GM10847 (cell line): ENCODE results near the gene SOCS4.

Source experiments
- POLR2A ChIP-seq: IDR thresholded peaks from 2 replicates; pipeline ENCODE4 v1.6.1; 2011; ENCODE audit not compliant: insufficient read length; ENCODE audit errors: extremely low read depth

Gene SOCS4

GRCh38 chr14:55026793-55027561, at the start of gene SOCS4, which contains the start of gene WDHD1:
SOCS4 (plus strand) TSS chr14:55027236; CDS start chr14:55043042, 15,806 bp downstream.
WDHD1 (minus strand) TSS chr14:55027099; CDS start chr14:55026787, 312 bp downstream.
- TF ChIP-seq POLR2A, result peak; percentile 78

- TF ChIP-seq POLR2A, result no peak
Measured at GRCh38 chr14:54979039-54979438, 48.0 kb upstream of the SOCS4 start.

GRCh38 chr14:54981698-54982097, 45.3 kb upstream of the SOCS4 start:
- no peak for TF ChIP-seq POLR2A

GRCh38 chr14:54985156-54985555, 41.9 kb upstream of the SOCS4 start:
- no peak for TF ChIP-seq POLR2A

GRCh38 chr14:55000381-55000780, 26.7 kb upstream of the SOCS4 start:
- TF ChIP-seq POLR2A, result no peak

- TF ChIP-seq POLR2A, result no peak
Measured at GRCh38 chr14:55005071-55005470, 22.0 kb upstream of the SOCS4 start.

GRCh38 chr14:55015006-55015405, 12.0 kb upstream of the SOCS4 start:
- TF ChIP-seq POLR2A, result no peak

GRCh38 chr14:55019968-55020554, 7.0 kb upstream of the SOCS4 start:
- TF ChIP-seq POLR2A, result no peak

- TF ChIP-seq POLR2A, result no peak
Measured at GRCh38 chr14:55025948-55026347, 1.1 kb upstream of the SOCS4 start.

GRCh38 chr14:55026441-55026792, 619 bp upstream of the SOCS4 start:
- TF ChIP-seq POLR2A, result no peak

GRCh38 chr14:55028066-55028465, 1.0 kb downstream of the SOCS4 start:
- TF ChIP-seq POLR2A, result no peak

- no peak for TF ChIP-seq POLR2A
Measured at GRCh38 chr14:55028476-55028875, 1.4 kb downstream of the SOCS4 start.

GRCh38 chr14:55031190-55031589, 4.2 kb downstream of the SOCS4 start:
- no peak for TF ChIP-seq POLR2A

- no peak for TF ChIP-seq POLR2A
Measured at GRCh38 chr14:55038708-55039107, 11.7 kb downstream of the SOCS4 start.

- TF ChIP-seq POLR2A, result no peak
Measured at GRCh38 chr14:55043528-55043927, 16.5 kb downstream of the SOCS4 start.

- TF ChIP-seq POLR2A, result no peak
Measured at GRCh38 chr14:55045087-55045486, 18.1 kb downstream of the SOCS4 start.
